ENCODE results near the gene S100A11.

Gene S100A11

GRCh38 chr1:151988405-151988923 is 48.3 kb downstream of the S100A11 start:
- no peak for DNase-seq (ENCODE audit: low read depth in 1 of 2, low spot score in 1 of 2)
- H3K27ac ChIP-seq (replicated peaks) = no peak overlapping the region

GRCh38 chr1:151986501-151987190 is 50.2 kb downstream of the S100A11 start:
- H3K27ac ChIP-seq (replicated peaks) = no peak overlapping the region
- no peak overlapping the region for H3K4me3 ChIP-seq (replicated peaks; ENCODE audit: insufficient read depth, low read length)
- no peaks in the 10 kb centered on the region for H3K27me3 ChIP-seq (ENCODE audit: insufficient read depth, poor library complexity, severe bottlenecking)

More at GRCh38 chr1:151988405-151988923, 48.3 kb downstream of the S100A11 start:
- H3K4me3 ChIP-seq (replicated peaks; ENCODE audit: insufficient read depth, low read length) = no peak overlapping the region
- no peak for TF ChIP-seq GABPA (IDR thresholded peaks at IDR 0.05; ENCODE audit: low read depth)
- TF ChIP-seq SPI1 (IDR thresholded peaks at IDR 0.05; ENCODE audit: borderline replicate concordance, low read depth) = no peak
- TF ChIP-seq REST (IDR thresholded peaks at IDR 0.05; ENCODE audit: insufficient replicate concordance, low read depth) = no peak
- no peak for TF ChIP-seq CTCF (IDR thresholded peaks at IDR 0.05; ENCODE audit: insufficient read depth, low read length)
- no peak for TF ChIP-seq POLR2AphosphoS5 (IDR thresholded peaks at IDR 0.05; ENCODE audit: low read depth)
- H3K27me3 ChIP-seq (ENCODE audit: insufficient read depth, poor library complexity, severe bottlenecking) = no peaks in the 10 kb centered on the region

More at GRCh38 chr1:151986501-151987190, 50.2 kb downstream of the S100A11 start:
- TF ChIP-seq CTCF (IDR thresholded peaks at IDR 0.05; ENCODE audit: insufficient read depth, low read length) (no peak), SPI1 (IDR thresholded peaks at IDR 0.05; ENCODE audit: borderline replicate concordance, low read depth) (no peak), POLR2AphosphoS5 (IDR thresholded peaks at IDR 0.05; ENCODE audit: low read depth) (no peak), REST (IDR thresholded peaks at IDR 0.05; ENCODE audit: insufficient replicate concordance, low read depth) (no peak), GABPA (IDR thresholded peaks at IDR 0.05; ENCODE audit: low read depth) (no peak)
- no peak for DNase-seq (ENCODE audit: low read depth in 1 of 2, low spot score in 1 of 2)
